Measurements from ENCODE around the gene GMDS. TPM values are rescaled to one million over a fixed set of nuclear protein-coding genes. Genes with fewer than 3 reads are reported as not detected.
"Not testable (repeated sequence)": the region's sequence is repeated elsewhere in the genome, so short reads cannot be mapped to it uniquely, and the experiment has no call there.

GMDS gene
- total RNA-seq, 1 experiment from 2014 or later: 9.7 TPM

DNA sequence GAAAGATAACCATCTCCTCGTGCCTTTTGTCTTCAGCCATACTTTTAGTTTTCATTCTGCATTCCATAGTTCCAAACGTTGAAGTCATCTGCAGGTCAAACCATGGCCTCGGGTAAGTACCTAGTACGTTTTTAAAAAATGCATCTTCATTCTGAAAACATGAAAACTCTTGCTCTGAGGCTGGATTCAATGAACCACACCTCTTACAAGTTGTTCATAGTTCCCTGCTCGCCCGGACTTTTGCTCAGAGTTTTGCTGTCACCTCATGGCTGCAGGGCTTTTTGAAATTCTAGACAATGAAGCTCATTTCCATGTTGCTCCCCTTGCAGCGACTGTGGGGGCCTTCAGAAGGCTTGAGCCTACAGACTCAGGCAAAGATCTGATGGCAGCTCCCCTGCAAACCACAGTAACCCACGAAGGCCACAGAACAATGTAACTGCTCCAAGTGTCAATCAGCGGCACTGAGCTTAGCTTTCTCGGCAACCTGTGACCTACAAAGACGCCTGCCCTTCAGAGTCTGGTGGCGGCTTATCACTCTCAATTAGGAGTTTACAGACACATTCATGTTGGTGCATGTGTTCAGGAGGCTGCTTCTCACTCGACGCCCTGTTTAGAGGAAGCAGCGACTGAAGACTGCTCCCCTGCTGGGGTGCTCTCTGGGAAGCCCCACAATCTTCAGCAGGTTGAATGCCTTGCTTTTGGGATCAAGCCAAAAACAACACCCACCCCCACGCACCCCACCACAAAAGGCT, 574.5 kb downstream of the GMDS start:
- Histone ChIP-seq H3K4me3 (ENCODE audit: low read length) (no peak overlapping the region), H3K4me2 (ENCODE audit: low read depth, low read length, poor library complexity, severe bottlenecking) (no peak overlapping the region), H3K9ac (ENCODE audit: low read length) (no peak overlapping the region), H2AFZ (ENCODE audit: low read length) (no peak overlapping the region), H3K9me3 (ENCODE audit: low read length) (no peaks in the 10 kb centered on the region), H3K79me2 (ENCODE audit: low read length) (no peaks in the 10 kb centered on the region), H3K27ac (ENCODE audit: low read length) (no peak overlapping the region), H3K27me3 (ENCODE audit: low read length) (no peaks in the 10 kb centered on the region), H3K9me2 (replicated peaks; ENCODE audit: insufficient read depth, low read length) (no peaks in the 10 kb centered on the region), H4K20me1 (ENCODE audit: insufficient read depth, low read depth, low read length) (no peaks in the 10 kb centered on the region), H3K36me3 (ENCODE audit: insufficient read depth, low read length) (no peaks in the 10 kb centered on the region), H3K4me1 (ENCODE audit: low read length) (peaks cover 3% of the 10 kb centered on the region)
- no peak for DNase-seq

DNA sequence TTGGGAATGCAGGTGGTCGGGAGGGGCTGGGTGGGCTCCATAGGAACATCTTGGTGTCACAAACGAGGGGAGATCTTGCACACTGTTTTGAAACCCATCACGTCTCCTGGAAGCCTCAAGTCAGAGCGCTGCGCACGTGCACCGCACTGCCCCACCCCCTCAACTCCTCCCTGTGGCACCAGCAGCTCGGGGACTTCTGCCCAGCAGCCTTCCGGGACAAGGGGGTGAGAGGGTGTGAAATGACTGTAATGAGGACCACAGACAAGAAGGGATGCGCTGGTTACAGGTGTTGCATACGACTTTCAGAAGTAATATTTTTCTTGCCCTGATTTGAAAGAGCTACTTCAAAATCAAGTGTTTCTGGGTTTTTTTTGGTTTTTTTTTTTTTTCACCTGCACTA, 575.4 kb downstream of the GMDS start:
- Histone ChIP-seq H3K4me3 (ENCODE audit: low read length) (no peak overlapping the region), H3K79me2 (ENCODE audit: low read length) (no peaks in the 10 kb centered on the region), H3K9me2 (replicated peaks; ENCODE audit: insufficient read depth, low read length) (no peaks in the 10 kb centered on the region), H3K9ac (ENCODE audit: low read length) (no peak overlapping the region), H3K36me3 (ENCODE audit: insufficient read depth, low read length) (no peaks in the 10 kb centered on the region), H3K9me3 (ENCODE audit: low read length) (no peaks in the 10 kb centered on the region), H4K20me1 (ENCODE audit: insufficient read depth, low read depth, low read length) (no peaks in the 10 kb centered on the region), H2AFZ (ENCODE audit: low read length) (no peak overlapping the region), H3K27ac (ENCODE audit: low read length) (no peak overlapping the region), H3K4me1 (ENCODE audit: low read length) (peaks cover 12% of the 10 kb centered on the region), H3K27me3 (ENCODE audit: low read length) (no peaks in the 10 kb centered on the region), H3K4me2 (ENCODE audit: low read depth, low read length, poor library complexity, severe bottlenecking) (no peak overlapping the region)
- no peak for DNase-seq

DNA sequence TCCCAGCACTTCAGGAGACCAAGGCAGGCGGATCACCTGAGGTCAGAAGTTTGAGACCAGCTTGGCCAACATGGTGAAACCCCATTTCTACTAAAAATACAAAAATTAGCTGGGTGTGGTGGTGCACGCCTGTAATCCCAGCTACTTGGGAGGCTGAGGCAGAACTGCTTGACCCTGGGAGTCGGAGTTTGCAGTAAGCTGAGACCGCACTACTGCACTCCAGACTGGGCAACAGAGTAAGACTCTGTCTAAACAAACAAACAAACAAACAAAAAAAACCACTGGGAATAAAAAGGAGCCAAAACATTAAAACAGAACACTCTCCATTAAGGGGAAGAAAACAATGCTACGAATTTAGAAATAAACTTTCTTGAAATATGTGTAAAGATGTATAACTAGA, 576.9 kb downstream of the GMDS start:
- H3K79me2 ChIP-seq (ENCODE audit: low read length); DNase-seq; H3K9me3 ChIP-seq (ENCODE audit: low read length): not testable (repeated sequence)

DNA sequence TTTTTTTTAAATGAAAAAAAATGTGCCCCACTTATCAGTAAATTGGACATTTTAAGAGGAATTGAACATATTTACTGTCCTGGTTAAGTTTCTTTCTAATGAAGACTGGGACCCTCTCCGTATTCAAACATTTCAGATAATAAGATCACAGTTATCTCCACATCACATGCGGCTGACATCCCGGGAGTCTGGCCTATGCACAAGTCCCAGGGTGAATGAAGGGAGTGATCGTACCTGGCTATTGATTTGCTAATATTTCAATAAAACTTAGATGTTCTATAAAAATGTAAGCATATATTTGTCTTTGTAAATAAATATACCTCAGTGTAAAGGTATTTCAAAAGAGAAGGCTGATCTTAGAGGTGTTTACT, 577.6 kb downstream of the GMDS start:
- Histone ChIP-seq H2AFZ (ENCODE audit: low read length) (no peak overlapping the region), H3K36me3 (ENCODE audit: insufficient read depth, low read length) (no peaks in the 10 kb centered on the region)

More for the DNA sequence above, 576.9 kb downstream of the GMDS start:
- H3K4me2 ChIP-seq (ENCODE audit: low read depth, low read length, poor library complexity, severe bottlenecking); H3K27me3 ChIP-seq (ENCODE audit: low read length); H2AFZ ChIP-seq (ENCODE audit: low read length); H3K9me2 ChIP-seq (replicated peaks; ENCODE audit: insufficient read depth, low read length); H4K20me1 ChIP-seq (ENCODE audit: insufficient read depth, low read depth, low read length); H3K27ac ChIP-seq (ENCODE audit: low read length); H3K9ac ChIP-seq (ENCODE audit: low read length); H3K36me3 ChIP-seq (ENCODE audit: insufficient read depth, low read length); H3K4me3 ChIP-seq (ENCODE audit: low read length): not testable (repeated sequence)
- H3K4me1 ChIP-seq (ENCODE audit: low read length): peaks cover 17% of the 10 kb centered on the region

DNA sequence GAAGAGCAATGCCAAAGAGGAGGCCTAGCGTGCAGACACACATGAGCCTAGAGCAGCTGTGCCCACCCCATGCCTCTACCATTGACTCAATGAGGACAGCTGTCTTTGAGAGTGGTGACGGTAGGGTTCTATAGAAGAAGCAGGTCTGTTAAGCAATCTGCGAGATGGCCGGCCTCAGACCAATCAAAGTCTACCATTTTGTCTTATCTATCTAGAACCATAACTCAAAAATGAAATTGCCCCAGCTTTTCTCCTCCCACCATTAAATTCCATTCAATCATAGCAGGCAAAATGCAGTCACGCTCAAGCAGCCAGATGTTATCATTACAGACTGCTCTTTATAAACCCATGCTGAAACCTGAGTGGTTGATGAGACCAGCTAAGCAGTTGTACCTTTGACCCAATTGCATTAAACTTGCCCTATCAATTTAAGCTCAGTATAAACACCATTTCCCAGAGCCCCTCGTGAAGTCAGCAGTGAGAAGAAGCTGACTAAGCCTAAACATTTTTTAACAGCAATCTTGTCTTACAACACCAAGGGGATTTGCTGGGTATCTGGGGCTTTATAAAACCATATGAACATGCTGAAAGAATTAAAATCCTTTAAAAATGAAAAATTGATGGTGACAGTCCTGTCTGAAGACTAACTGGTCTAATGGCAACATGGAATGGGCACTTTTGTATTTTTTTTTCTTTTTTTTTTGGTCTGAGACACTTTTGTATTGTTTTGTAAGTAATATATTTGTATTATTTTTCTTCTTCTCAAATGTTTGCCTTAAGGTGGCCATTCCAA, 578.2 kb downstream of the GMDS start:
- no peaks in the 10 kb centered on the region for H3K9me3 ChIP-seq (ENCODE audit: low read length)
- H4K20me1 ChIP-seq (ENCODE audit: insufficient read depth, low read depth, low read length): no peaks in the 10 kb centered on the region
- H3K4me1 ChIP-seq (ENCODE audit: low read length): peaks cover 17% of the 10 kb centered on the region
- no peaks in the 10 kb centered on the region for H3K79me2 ChIP-seq (ENCODE audit: low read length)
- no peak overlapping the region for H3K4me2 ChIP-seq (ENCODE audit: low read depth, low read length, poor library complexity, severe bottlenecking)
- H3K9me2 ChIP-seq (replicated peaks; ENCODE audit: insufficient read depth, low read length): no peaks in the 10 kb centered on the region
- no peak overlapping the region for H3K27ac ChIP-seq (ENCODE audit: low read length)
- no peak for DNase-seq
- H3K36me3 ChIP-seq (ENCODE audit: insufficient read depth, low read length): no peaks in the 10 kb centered on the region
- no peaks in the 10 kb centered on the region for H3K27me3 ChIP-seq (ENCODE audit: low read length)
- no peak overlapping the region for H3K9ac ChIP-seq (ENCODE audit: low read length)
- H3K4me3 ChIP-seq (ENCODE audit: low read length): no peak overlapping the region
- no peak overlapping the region for H2AFZ ChIP-seq (ENCODE audit: low read length)

More for the DNA sequence above, 577.6 kb downstream of the GMDS start:
- Histone ChIP-seq H4K20me1 (ENCODE audit: insufficient read depth, low read depth, low read length) (no peaks in the 10 kb centered on the region), H3K4me3 (ENCODE audit: low read length) (no peak overlapping the region), H3K9ac (ENCODE audit: low read length) (no peak overlapping the region), H3K4me1 (ENCODE audit: low read length) (peaks cover 17% of the 10 kb centered on the region), H3K79me2 (ENCODE audit: low read length) (no peaks in the 10 kb centered on the region), H3K4me2 (ENCODE audit: low read depth, low read length, poor library complexity, severe bottlenecking) (no peak overlapping the region), H3K27me3 (ENCODE audit: low read length) (no peaks in the 10 kb centered on the region), H3K27ac (ENCODE audit: low read length) (no peak overlapping the region), H3K9me2 (replicated peaks; ENCODE audit: insufficient read depth, low read length) (no peaks in the 10 kb centered on the region), H3K9me3 (ENCODE audit: low read length) (no peaks in the 10 kb centered on the region)
- DNase-seq: no peak

DNA sequence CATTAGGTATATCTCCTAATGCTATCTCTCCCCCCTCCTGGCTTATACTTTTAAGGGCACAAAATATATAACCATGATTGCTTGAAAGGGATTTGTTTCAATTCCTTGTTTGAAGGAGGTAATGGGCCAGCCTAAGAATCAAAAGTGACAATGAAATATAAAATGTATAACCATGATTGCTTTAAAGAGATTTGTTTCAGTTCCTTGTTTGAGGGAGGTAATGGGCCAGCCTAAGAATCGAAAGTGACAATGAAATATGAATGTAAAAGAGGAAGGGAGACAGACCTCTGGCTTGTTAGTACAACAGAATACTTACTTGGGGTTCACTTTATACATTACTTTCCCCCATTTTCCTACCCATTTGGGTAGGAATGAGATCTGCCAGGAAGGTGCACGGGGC, 580.2 kb downstream of the GMDS start:
- peak overlapping the region; percentile 2 for H3K4me2 ChIP-seq (ENCODE audit: low read depth, low read length, poor library complexity, severe bottlenecking)
- H3K27ac ChIP-seq (ENCODE audit: low read length): no peak overlapping the region
- no peak overlapping the region for H2AFZ ChIP-seq (ENCODE audit: low read length)

DNA sequence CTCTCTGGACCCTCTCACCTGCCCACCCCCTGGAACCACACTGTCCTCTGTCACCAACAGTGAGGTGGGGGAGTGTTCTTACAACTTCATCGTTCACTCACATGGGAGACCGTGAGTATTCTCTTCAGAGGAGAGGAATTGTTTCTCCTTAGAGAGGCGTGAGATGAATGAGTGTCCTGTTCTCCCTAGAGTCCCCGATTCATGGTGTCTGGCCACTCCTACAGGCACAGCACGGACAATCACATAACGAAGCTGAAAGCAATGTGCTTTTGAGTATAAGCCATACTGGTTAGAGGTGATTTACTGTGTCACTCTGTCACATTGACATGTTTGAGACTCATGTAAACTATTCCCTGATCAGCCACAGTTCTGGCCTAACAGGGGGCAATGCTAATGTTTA, 581.1 kb downstream of the GMDS start:
- DNase-seq: no peak
- Histone ChIP-seq H4K20me1 (ENCODE audit: insufficient read depth, low read depth, low read length) (no peaks in the 10 kb centered on the region), H2AFZ (ENCODE audit: low read length) (no peak overlapping the region), H3K27ac (ENCODE audit: low read length) (no peak overlapping the region), H3K79me2 (ENCODE audit: low read length) (no peaks in the 10 kb centered on the region), H3K4me3 (ENCODE audit: low read length) (no peak overlapping the region), H3K4me1 (ENCODE audit: low read length) (peaks cover 22% of the 10 kb centered on the region), H3K36me3 (ENCODE audit: insufficient read depth, low read length) (no peaks in the 10 kb centered on the region), H3K4me2 (ENCODE audit: low read depth, low read length, poor library complexity, severe bottlenecking) (no peak overlapping the region), H3K9me3 (ENCODE audit: low read length) (no peaks in the 10 kb centered on the region), H3K9ac (ENCODE audit: low read length) (no peak overlapping the region), H3K9me2 (replicated peaks; ENCODE audit: insufficient read depth, low read length) (no peaks in the 10 kb centered on the region), H3K27me3 (ENCODE audit: low read length) (no peaks in the 10 kb centered on the region)

More for the DNA sequence above, 580.2 kb downstream of the GMDS start:
- no peaks in the 10 kb centered on the region for H3K9me3 ChIP-seq (ENCODE audit: low read length)
- H3K27me3 ChIP-seq (ENCODE audit: low read length): no peaks in the 10 kb centered on the region
- DNase-seq: peak; percentile 76
- H3K4me3 ChIP-seq (ENCODE audit: low read length): no peak overlapping the region
- H3K9ac ChIP-seq (ENCODE audit: low read length): no peak overlapping the region
- no peaks in the 10 kb centered on the region for H3K9me2 ChIP-seq (replicated peaks; ENCODE audit: insufficient read depth, low read length)
- H3K36me3 ChIP-seq (ENCODE audit: insufficient read depth, low read length): no peaks in the 10 kb centered on the region
- no peaks in the 10 kb centered on the region for H4K20me1 ChIP-seq (ENCODE audit: insufficient read depth, low read depth, low read length)
- peaks cover 15% of the 10 kb centered on the region for H3K4me1 ChIP-seq (ENCODE audit: low read length)
- H3K79me2 ChIP-seq (ENCODE audit: low read length): no peaks in the 10 kb centered on the region

DNA sequence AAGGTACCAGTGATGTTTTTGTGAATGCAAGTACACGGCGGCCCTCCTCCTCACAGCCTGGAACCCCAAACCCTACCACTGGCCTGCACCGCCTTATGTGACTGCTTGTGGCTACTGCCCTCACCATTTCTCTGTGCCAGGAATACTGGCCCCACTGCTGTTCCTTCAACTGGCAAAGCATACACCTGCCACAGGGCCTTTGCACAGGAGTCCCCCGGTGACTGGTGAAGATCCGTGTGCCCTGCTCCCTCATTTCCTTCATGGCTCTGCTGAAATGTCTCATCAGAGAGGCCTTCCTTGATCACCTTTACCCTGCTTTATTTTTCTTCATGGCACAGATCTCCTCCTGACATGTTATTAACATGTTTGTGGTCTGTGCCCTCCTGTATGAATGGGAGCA, 581.9 kb downstream of the GMDS start:
- no peaks in the 10 kb centered on the region for H3K9me2 ChIP-seq (replicated peaks; ENCODE audit: insufficient read depth, low read length)
- no peak overlapping the region for H3K9ac ChIP-seq (ENCODE audit: low read length)
- no peaks in the 10 kb centered on the region for H3K9me3 ChIP-seq (ENCODE audit: low read length)
- no peak overlapping the region for H3K4me2 ChIP-seq (ENCODE audit: low read depth, low read length, poor library complexity, severe bottlenecking)
- H3K4me3 ChIP-seq (ENCODE audit: low read length): no peak overlapping the region
- no peaks in the 10 kb centered on the region for H3K79me2 ChIP-seq (ENCODE audit: low read length)
- no peak overlapping the region for H3K27ac ChIP-seq (ENCODE audit: low read length)
- DNase-seq: no peak
- no peaks in the 10 kb centered on the region for H3K27me3 ChIP-seq (ENCODE audit: low read length)
- H4K20me1 ChIP-seq (ENCODE audit: insufficient read depth, low read depth, low read length): no peaks in the 10 kb centered on the region
- H3K36me3 ChIP-seq (ENCODE audit: insufficient read depth, low read length): no peaks in the 10 kb centered on the region
- H2AFZ ChIP-seq (ENCODE audit: low read length): no peak overlapping the region
- peaks cover 30% of the 10 kb centered on the region for H3K4me1 ChIP-seq (ENCODE audit: low read length)
